AG09319 (cell line): ENCODE results near the gene SARDH.

Experiments
- DNase-seq: peaks from one replicate; pipeline ENCODE4 v3.0.0-alpha.2; 2010; ENCODE audit warnings: low read depth; ENCODE audit errors: extremely low read depth
- TF ChIP-seq, protein P1 (sequence below): IDR thresholded peaks from 2 replicates; pipeline ENCODE4 v1.5.1; 2011; ENCODE audit warnings: low read depth, mild to moderate bottlenecking, inconsistent platforms, low read length, moderate library complexity

SARDH gene

DNA sequence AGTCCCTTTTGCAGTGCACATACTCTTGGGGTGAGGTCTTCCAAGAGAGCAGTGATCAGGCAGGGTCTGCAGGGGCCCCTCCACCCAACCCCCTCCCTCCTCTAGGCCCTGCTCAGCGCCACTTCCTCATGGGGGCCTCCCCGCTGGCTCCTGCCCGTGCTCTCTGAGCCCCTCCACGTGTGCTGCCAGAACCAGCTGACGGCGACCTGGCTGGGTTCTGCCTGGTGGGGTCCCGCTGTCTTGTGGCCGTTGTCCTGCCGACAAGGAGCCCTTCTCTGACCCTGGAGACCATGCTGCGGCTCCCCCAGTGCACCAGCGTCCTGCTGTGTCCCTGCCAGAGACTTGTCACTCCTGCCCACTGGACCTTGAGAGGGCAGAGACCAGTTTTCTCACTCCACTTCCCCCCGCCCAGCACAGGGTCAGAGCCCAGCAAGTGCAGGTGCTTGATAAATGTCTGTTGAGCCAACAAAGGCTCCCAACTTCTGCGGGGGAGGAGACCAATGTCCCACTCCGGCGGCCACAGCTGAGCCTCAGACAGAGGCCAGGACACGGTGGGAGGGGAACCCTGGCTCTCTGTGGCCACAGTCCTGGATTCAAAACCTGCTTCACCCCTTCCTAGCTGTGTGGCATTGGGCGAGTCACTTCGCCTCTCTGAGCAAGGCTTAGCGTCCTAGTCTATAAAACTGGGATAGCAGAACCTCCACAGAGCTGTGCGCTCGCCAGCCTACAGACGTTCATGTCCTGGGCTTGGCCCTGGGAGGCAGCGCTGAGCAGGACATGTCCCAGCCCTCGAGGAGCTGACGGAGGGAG is 24.8 kb downstream of the SARDH start:
- no peak for DNase-seq
- TF ChIP-seq, protein P1, sequence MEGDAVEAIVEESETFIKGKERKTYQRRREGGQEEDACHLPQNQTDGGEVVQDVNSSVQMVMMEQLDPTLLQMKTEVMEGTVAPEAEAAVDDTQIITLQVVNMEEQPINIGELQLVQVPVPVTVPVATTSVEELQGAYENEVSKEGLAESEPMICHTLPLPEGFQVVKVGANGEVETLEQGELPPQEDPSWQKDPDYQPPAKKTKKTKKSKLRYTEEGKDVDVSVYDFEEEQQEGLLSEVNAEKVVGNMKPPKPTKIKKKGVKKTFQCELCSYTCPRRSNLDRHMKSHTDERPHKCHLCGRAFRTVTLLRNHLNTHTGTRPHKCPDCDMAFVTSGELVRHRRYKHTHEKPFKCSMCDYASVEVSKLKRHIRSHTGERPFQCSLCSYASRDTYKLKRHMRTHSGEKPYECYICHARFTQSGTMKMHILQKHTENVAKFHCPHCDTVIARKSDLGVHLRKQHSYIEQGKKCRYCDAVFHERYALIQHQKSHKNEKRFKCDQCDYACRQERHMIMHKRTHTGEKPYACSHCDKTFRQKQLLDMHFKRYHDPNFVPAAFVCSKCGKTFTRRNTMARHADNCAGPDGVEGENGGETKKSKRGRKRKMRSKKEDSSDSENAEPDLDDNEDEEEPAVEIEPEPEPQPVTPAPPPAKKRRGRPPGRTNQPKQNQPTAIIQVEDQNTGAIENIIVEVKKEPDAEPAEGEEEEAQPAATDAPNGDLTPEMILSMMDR = no peak

DNA sequence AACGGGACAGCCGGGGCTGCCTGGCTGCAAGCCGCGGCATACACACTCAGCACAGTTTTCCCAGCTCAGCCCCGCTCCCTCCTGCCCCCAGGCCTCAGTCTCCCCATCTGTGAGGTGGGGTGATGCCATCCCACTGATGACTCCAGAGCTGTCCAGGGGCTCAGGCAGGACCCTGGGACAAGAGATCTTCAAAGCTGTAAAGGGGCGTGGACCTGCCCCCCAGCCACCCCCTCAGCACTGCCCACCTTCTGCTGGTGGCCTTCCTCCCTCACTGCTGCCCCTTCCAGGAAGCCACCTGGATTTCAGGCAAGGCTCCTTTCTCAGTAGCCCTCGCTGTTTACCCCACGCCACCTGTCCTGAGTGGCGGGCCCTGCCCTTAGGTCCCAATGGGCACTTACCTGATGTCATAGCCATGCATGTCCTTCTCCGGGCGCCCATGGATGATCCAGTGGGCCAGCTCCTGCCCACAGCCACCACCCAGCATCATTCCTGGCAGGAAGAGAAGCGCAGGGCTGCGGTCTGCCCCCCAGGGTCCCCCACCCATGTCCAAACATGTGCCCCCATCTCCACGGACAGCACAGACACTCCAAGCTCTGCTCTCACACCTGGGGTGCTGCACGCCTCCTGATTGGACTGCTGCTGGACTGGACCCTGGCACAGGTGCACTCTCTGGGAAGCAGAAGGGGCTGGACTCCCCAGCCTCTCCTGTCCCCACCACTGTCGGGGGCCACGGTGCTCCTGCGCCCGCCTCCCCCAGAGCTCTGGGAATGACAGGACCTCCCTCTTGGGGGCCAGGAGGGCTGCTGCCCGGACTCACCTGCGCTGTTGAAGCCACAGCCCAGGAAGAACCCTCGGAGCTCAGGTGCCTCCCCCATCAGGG is 25.7 kb downstream of the SARDH start:
- DNase-seq = no peak
- TF ChIP-seq, protein P1 = no peak

DNA sequence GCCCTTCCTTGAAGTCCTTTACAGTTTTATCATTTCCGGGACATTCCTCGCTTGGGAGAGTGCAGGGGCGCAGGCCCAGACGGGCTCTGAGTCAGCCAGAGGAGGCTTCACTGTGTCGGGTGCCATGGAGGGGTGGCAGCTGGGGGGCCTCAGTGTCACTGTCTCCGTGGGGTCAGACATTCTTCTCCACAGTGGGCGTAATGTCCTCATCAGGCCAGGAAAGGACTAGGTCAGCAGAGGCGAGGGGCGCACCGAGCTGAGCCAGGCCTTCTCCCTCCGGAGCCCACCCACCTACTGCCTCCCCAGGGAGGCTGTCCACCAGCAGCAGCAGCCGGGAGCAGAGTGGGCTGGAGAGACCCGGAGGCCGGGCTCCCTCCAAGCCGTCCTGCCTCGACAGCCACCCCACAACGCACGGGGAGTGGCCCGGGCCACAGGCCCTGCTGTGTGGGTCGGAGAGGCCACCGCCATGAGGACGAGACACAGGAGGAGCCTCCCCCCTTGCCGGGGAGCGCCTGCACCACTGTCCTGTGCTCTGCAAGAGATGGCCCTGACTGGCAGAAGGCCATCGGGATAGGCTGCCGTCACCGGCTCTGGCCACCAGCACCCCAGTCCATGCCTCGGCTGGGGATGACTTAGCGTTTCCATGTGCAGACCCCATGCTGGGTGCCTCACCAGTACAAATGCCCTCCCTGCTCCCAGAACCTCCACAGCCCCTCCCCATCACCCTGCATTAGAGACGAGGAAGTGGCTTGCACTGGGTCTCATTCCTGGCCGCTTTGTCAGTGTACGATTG is 26.5 kb downstream of the SARDH start:
- TF ChIP-seq, protein P1 = no peak
- DNase-seq = no peak

DNA sequence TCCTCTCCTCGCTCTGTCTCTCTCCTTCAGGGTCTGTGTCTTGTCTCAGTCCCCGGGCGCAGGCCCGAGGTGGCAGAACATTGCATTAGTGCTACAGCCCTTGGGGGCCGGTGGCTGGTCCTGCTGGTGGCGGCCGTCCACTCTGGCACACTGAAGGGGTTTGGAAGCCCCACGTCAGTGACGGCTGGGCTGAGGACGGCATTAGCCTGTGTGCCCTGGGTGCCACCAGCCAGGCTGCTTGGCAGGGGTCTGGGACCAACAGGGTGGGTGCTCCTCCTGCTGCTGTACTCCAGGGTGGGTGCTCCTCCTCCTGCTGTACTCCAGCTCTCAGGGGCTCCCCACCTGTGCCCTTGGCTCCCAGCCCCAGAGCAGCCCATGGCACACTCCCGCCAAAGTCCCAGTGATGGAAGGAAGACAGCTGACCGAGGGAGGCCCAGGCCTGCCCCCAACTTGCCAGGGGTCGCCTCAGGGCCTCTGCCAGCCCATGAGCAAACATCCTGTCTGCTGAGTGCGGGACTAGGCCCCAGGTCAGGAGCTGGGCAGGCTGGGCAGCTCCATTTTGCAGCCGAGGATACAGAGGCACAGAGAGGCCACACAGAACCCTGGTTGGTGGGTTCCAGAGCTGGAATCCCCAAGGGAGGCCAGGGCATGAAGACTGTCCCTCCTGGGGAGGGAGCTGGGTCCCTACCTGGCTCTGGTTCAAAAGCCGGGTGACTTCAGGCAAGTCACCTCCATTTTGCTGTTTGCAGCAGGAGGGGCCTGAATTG is 27.3 kb downstream of the SARDH start:
- TF ChIP-seq, protein P1 = no peak
- DNase-seq = no peak

DNA sequence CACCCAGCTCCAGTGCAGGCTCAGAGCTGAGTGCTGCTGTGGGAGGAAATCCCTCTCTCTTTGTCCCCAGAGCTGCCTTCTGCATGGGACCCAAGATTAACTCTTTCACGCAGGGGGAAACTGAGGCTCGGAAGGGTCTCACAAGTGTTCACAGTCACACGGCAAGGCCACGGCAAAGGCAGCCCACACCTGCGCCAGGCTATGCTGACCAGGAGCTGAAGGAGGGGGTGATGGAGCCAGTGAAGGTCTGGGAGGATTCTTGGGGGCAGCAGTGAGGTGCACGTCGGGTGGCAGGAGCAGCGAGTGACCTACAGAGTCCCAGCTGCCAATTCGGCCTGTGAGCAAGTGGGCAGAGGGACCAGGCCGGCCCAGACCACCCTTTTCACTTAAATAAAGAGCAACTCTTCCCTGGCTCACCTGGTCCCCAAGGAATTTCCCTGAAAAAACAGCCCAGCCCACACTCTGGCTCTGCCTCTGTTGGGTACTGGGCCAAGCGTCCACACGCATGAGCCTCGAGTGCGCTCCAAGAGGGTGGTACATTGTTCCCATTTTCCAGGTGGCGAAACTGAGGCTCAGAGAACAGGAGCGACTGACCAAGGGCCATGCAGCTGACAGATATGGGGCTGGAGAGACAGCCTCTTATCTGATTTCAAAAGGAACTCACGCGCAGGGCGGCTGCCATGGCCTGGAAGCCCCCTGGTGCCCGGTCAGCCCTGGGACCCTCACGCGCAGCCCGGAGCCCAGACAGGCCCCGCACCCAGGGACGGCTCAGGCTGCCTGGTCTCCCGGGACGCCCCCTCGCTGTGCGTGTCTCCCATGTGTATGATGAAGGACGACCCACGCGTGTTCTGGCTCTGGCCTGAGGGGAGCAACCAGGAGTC is 28.2 kb downstream of the SARDH start:
- DNase-seq = no peak
- TF ChIP-seq, protein P1 = no peak
